ENCODE measurements around the gene PDE6D.

DNA sequence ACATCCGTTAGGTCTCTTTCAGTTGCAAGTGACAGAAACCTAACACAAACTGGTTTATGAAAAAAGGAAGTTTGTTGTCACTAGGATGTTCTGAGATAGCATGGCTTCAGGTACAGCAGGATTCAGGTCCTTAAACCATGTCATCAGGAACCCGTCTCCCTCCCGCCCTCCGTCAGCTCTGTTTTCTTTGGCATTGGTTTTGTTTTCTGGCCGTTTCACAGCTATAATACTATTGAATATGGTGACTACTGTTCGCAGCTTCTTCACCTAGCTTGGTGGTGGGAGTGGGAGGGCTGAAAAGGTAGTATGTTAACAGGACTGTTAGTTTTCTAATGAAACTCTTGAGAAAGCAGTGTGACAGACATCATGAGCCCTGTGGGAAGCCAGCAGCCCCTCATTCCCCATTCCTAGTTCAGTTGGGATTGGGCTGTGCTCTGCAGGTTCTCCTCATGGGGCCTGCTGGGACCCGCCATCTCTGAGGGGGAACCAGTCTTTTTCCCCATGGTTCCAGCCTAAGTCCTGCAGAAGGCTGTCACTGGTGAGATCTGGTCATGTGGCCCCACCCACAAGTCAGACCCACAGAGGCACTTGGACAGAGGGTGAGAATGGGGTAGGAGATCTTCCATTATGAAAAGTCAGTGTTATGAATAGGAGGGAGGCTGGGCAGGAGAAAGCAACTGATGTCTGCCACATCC is 60.6 kb downstream of the PDE6D start:
- TF ChIP-seq, protein P1, sequence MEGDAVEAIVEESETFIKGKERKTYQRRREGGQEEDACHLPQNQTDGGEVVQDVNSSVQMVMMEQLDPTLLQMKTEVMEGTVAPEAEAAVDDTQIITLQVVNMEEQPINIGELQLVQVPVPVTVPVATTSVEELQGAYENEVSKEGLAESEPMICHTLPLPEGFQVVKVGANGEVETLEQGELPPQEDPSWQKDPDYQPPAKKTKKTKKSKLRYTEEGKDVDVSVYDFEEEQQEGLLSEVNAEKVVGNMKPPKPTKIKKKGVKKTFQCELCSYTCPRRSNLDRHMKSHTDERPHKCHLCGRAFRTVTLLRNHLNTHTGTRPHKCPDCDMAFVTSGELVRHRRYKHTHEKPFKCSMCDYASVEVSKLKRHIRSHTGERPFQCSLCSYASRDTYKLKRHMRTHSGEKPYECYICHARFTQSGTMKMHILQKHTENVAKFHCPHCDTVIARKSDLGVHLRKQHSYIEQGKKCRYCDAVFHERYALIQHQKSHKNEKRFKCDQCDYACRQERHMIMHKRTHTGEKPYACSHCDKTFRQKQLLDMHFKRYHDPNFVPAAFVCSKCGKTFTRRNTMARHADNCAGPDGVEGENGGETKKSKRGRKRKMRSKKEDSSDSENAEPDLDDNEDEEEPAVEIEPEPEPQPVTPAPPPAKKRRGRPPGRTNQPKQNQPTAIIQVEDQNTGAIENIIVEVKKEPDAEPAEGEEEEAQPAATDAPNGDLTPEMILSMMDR (conservative IDR thresholded peaks at IDR 0.05 in 1 of 2, IDR thresholded peaks at IDR 0.05 in 1 of 2; ENCODE audit: extremely low read depth in 1 of 2, insufficient read depth in 1 of 2, low read depth in 1 of 2, low read length in 2 of 2): no peak
- TF ChIP-seq EZH2 (IDR thresholded peaks at IDR 0.05; ENCODE audit: borderline replicate concordance, low read length): no peak

Measured in mammary epithelial cell (primary cell).